Ovary (tissue), 9 donors: ENCODE data around the gene CDH23. TPM values are rescaled to one million over a fixed set of nuclear protein-coding genes. Genes with fewer than 3 reads are reported as not detected.

Experiments
- DNase-seq, 5 donors: peaks; one replicate each; pipeline ENCODE4 v3.0.0-alpha.2; 2019 to 2020
- H3K27ac ChIP-seq, 2 donors: fragments of 200-600 bp; one replicate each; pipeline versions ENCODE4 v1.5.1 to v1.8.0; 2019 to 2022
- H3K27me3 ChIP-seq: fragments of 200-600 bp; one replicate; pipeline ENCODE4 v1.8.0; 2022
- H3K36me3 ChIP-seq: fragments of 200-600 bp; sonication (generic); one replicate; pipeline ENCODE4 v1.5.1; 2019
- H3K4me1 ChIP-seq: one replicate; pipeline ENCODE4 v1.8.1; 2013; ENCODE audit warnings: mild to moderate bottlenecking, moderate library complexity; ENCODE audit not compliant: insufficient read depth
- H3K4me3 ChIP-seq: fragments of 200-600 bp; sonication (generic); one replicate; pipeline ENCODE4 v1.5.1; 2017
- H3K9me3 ChIP-seq, 2 donors: fragments of 200-600 bp in 1 of 2; sonication (generic) in 1 of 2; one replicate each; pipeline versions ENCODE4 v1.5.1 to v1.8.1; 2013 to 2019; ENCODE audit warnings: mild to moderate bottlenecking in 1 of 2, moderate library complexity in 1 of 2
- CTCF ChIP-seq, 3 donors: fragments of 450-650 bp in 2 of 3; fragments of 200-600 bp in 1 of 3; IDR thresholded peaks; one replicate each; pipeline versions ENCODE4 v1.5.1 to v1.8.0; 2016 to 2022; ENCODE audit warnings: antibody characterized with exemption in 3 of 3, mild to moderate bottlenecking in 1 of 3
- EP300 ChIP-seq: sonication (generic); formaldehyde crosslinking; IDR thresholded peaks from one replicate; pipeline ENCODE4 v1.6.1; 2017; ENCODE audit warnings: antibody characterized with exemption
- POLR2A ChIP-seq: fragments of 450-650 bp; IDR thresholded peaks from one replicate; pipeline ENCODE4 v1.6.1; 2017; ENCODE audit warnings: antibody characterized with exemption, mild to moderate bottlenecking, moderate library complexity
- WGBS, 3 donors: extraction: QIAGEN DNeasy Blood & Tissue Kit in 1 of 3; methylation state at CpG; one replicate each; pipeline versions ENCODE4 v1.1.5 to v1.1.7; 2013 to 2017; 5-methylcytosine and 5-hydroxymethylcytosine counted together
- intact Hi-C, 4 donors: fragments of 100-400 bp; cut with DNase I; formaldehyde crosslinking; loops; one replicate each; pipeline versions ENCODE4 v1.11.0 to v1.15.1; 2022 to 2023
- polyA plus RNA-seq, 2 donors: library from polyadenylated mRNA; stranded (reverse); fragments of 200-250 nt in 1 of 2; fragments of 350-450 nt in 1 of 2; fragmentation: Illumina TruSeq in 1 of 2; extraction: RNeasy Lipid Tissue Mini Kit (QIAGEN cat#74804) in 1 of 2; gene quantifications; one replicate each; pipeline ENCODE4 v1.2.3, GENCODE V29; 2013 to 2014
- total RNA-seq, 7 donors: library from RNA; depleted of rRNA in 2 of 7; stranded (reverse); fragments of >200 nt in 2 of 7; fragmentation: NEBNext Ultra II Directional in 3 of 7; extraction: Animal tissue kit (Norgen Biotek cat#: 25700) in 3 of 7; gene quantifications; one replicate each; pipeline versions ENCODE4 v1.1.0 to v1.2.4, GENCODE V29; 2016 to 2023
- donor health status: DM: no; HTN: no; CAD: no; lungs with moderate emphysema.
- donor health status: DM: no; HTN: no; CAD: no.
- donor health status: Bipolar disorder and iron deficiency.
- donor health status: DM: yes; HTN: yes; CAD: no.
- donor health status: DM: no; HTN: no; CAD: no.
- donor health status: DM: yes; HTN: yes; CAD: no.

CDH23 gene
- total and polyA plus RNA-seq, 9 donors = 7.5 to 108 (median 39.1) TPM

GRCh38 chr10:71780719-71781118, 384.0 kb downstream of the CDH23 start:
- intact Hi-C loops = no loop called here
- Histone ChIP-seq H3K9me3 (no peaks in the 10 kb centered on the region), H3K27ac (no peak overlapping the region), H3K4me1 (no peaks in the 10 kb centered on the region), H3K36me3 (no peaks in the 10 kb centered on the region), H3K4me3 (no peak overlapping the region), H3K27me3 (no peaks in the 10 kb centered on the region)
- DNase-seq = no peak
- 90 to 93% (median 91%) methylated on average over 9 of the region's 9 CpGs for WGBS, 3 donors
- TF ChIP-seq POLR2A = no peak
- no peak for TF ChIP-seq EP300
- no peak for TF ChIP-seq CTCF (IDR thresholded peaks at IDR 0.05)

- peak in 1 of 5 donors; percentile 10 for DNase-seq
- Histone ChIP-seq H3K27me3 (no peaks in the 10 kb centered on the region), H3K4me1 (no peaks in the 10 kb centered on the region), H3K27ac (no peak overlapping the region), H3K9me3 (no peaks in the 10 kb centered on the region), H3K36me3 (no peaks in the 10 kb centered on the region), H3K4me3 (no peak overlapping the region)
- 82 to 89% (median 84%) methylated on average over 6 of the region's 6 CpGs for WGBS, 3 donors
- intact Hi-C loops = no loop called here
- no peak for TF ChIP-seq POLR2A
- TF ChIP-seq CTCF (IDR thresholded peaks at IDR 0.05) = no peak
- no peak for TF ChIP-seq EP300
Observed at GRCh38 chr10:71782221-71782916, 385.6 kb downstream of the CDH23 start.

- Histone ChIP-seq H3K4me1 (no peaks in the 10 kb centered on the region), H3K27ac (no peak overlapping the region), H3K36me3 (no peaks in the 10 kb centered on the region), H3K9me3 (no peaks in the 10 kb centered on the region), H3K4me3 (no peak overlapping the region), H3K27me3 (no peaks in the 10 kb centered on the region)
- 51 to 63% (median 62%) methylated on average over 7 of the region's 7 CpGs for WGBS, 3 donors
- no peak for DNase-seq
- TF ChIP-seq POLR2A (no peak), EP300 (no peak), CTCF (IDR thresholded peaks at IDR 0.05) (no peak)
- intact Hi-C loops = no loop called here
Observed at GRCh38 chr10:71782917-71783490, 386.3 kb downstream of the CDH23 start.

- H3K4me3 ChIP-seq = no peak overlapping the region
- peak in 1 of 5 donors; percentile 13 for DNase-seq
- H3K9me3 ChIP-seq = no peaks in the 10 kb centered on the region
- no peaks in the 10 kb centered on the region for H3K4me1 ChIP-seq
- H3K36me3 ChIP-seq = no peaks in the 10 kb centered on the region
- H3K27ac ChIP-seq = no peak overlapping the region
- H3K27me3 ChIP-seq = no peaks in the 10 kb centered on the region
- intact Hi-C loops = no loop called here
- TF ChIP-seq CTCF (IDR thresholded peaks at IDR 0.05) (no peak), POLR2A (no peak), EP300 (no peak)
- 90 to 93% (median 93%) methylated on average over 17 of the region's 17 CpGs for WGBS, 3 donors
Observed at GRCh38 chr10:71783917-71784678, 387.4 kb downstream of the CDH23 start.
